Aorta (tissue), 5 donors: Measurements from ENCODE around the gene BAHD1. TPM values are rescaled to one million over a fixed set of nuclear protein-coding genes. Genes with fewer than 3 reads are reported as not detected.
A peak's percentile ranks its signal among the peaks of the same experiment; 100 is the strongest.

Experiments
- ATAC-seq: fragments of 200-7000 bp; cut with Tn5 transposase; one replicate; pipeline ENCODE4 v1.9.1; 2022; ENCODE audit warnings: moderate library complexity; ENCODE audit not compliant: low FRiP score
- DNase-seq, 2 donors: peaks; one replicate each; pipeline ENCODE4 v3.0.0-alpha.2; 2020
- H3K27ac ChIP-seq, 2 donors: one replicate each; pipeline ENCODE4 v1.5.1; 2013; ENCODE audit warnings: low read length in 2 of 2, mild to moderate bottlenecking in 2 of 2, moderate library complexity in 2 of 2, control low read depth in 1 of 2, inconsistent platforms in 1 of 2, low read depth in 1 of 2
- H3K27me3 ChIP-seq, 2 donors: one replicate each; pipeline ENCODE4 v1.6.1; 2013; ENCODE audit warnings: control low read depth in 1 of 2, low read length in 1 of 2, mild to moderate bottlenecking in 1 of 2, moderate library complexity in 1 of 2; ENCODE audit not compliant: insufficient read depth in 2 of 2, control insufficient read depth in 1 of 2
- H3K36me3 ChIP-seq, 2 donors: one replicate each; pipeline ENCODE4 v1.6.1; 2013; ENCODE audit warnings: control low read depth in 1 of 2, low read length in 1 of 2, mild to moderate bottlenecking in 1 of 2; ENCODE audit not compliant: insufficient read depth in 2 of 2, control insufficient read depth in 1 of 2
- H3K4me1 ChIP-seq, 2 donors: one replicate each; pipeline ENCODE4 v1.6.1; 2013; ENCODE audit warnings: low read length in 2 of 2, control low read depth in 1 of 2, mild to moderate bottlenecking in 1 of 2, moderate library complexity in 1 of 2; ENCODE audit not compliant: insufficient read depth in 2 of 2, control insufficient read depth in 1 of 2
- H3K4me3 ChIP-seq, 2 donors: one replicate each; pipeline ENCODE4 v1.5.1; 2013; ENCODE audit warnings: low read length in 2 of 2, control low read depth in 1 of 2, mild to moderate bottlenecking in 1 of 2
- H3K9me3 ChIP-seq: one replicate; pipeline ENCODE4 v1.6.1; 2013; ENCODE audit warnings: mild to moderate bottlenecking, low read length; ENCODE audit not compliant: control insufficient read depth
- WGBS, 2 donors: extraction: QIAGEN DNeasy Blood & Tissue Kit; methylation state at CpG; one replicate each; pipeline ENCODE4 v1.1.7; 2013; 5-methylcytosine and 5-hydroxymethylcytosine counted together
- intact Hi-C, 2 donors: fragments of 100-400 bp; cut with DNase I; formaldehyde crosslinking; loops; one replicate each; pipeline versions ENCODE4 v1.14.2 to v1.15.0; 2022
- polyA plus RNA-seq, 2 donors: library from polyadenylated mRNA; stranded (reverse); fragments of 200-250 nt; gene quantifications; one replicate each; pipeline ENCODE4 v1.2.3, GENCODE V29; 2013
- total RNA-seq, 2 donors: library from RNA; stranded (reverse); fragmentation: NEBNext Ultra II Directional; extraction: Animal tissue kit (Norgen Biotek cat#: 25700); gene quantifications; one replicate each; pipeline ENCODE4 v1.2.1, GENCODE V29; 2021
- donor health status: healthy with polysubstance abuse.
- donor health status: Bipolar disorder and iron deficiency.
- donor health status: DM: no; HTN: no; CAD: no.
- donor health status: DM: no; HTN: no; CAD: no.
- donor health status: DM: yes; HTN: yes; CAD: no.

The BAHD1 gene
- total and polyA plus RNA-seq, 4 donors, result 4.8 to 21.2 (median 13.5) TPM

- H3K4me1 ChIP-seq, result no peaks in the 10 kb centered on the region
- ATAC-seq (no peak), DNase-seq (no peak)
- H3K36me3 ChIP-seq, result peaks cover under 1 to 9% of the 10 kb centered on the region in 2 donors
- no peaks in the 10 kb centered on the region for H3K27me3 ChIP-seq
- no peak overlapping the region for H3K4me3 ChIP-seq
- intact Hi-C loops, result loop anchor here in 1 of 2 donors (5.0 kb wide), 1 partner anchor 42 kb away; no protein-coding TSS in a partner anchor
- no peaks in the 10 kb centered on the region for H3K9me3 ChIP-seq
- no peak overlapping the region for H3K27ac ChIP-seq
- WGBS, 2 donors, result 70 to 84% methylated on average over 3 of the region's 3 CpGs
Observed at GRCh38 chr15:40409366-40409765, 31.4 kb upstream of the BAHD1 start.

GRCh38 chr15:40410476-40410875 is 30.3 kb upstream of the BAHD1 start:
- intact Hi-C loops, result no loop called here
- H3K4me1 ChIP-seq, result no peaks in the 10 kb centered on the region
- H3K36me3 ChIP-seq, result peaks cover 5 to 15% of the 10 kb centered on the region in 2 donors

GRCh38 chr15:40412095-40412759 is 28.5 kb upstream of the BAHD1 start:
- no peaks in the 10 kb centered on the region for H3K9me3 ChIP-seq
- 85 to 88% methylated on average over 7 of the region's 7 CpGs for WGBS, 2 donors
- H3K27me3 ChIP-seq, result no peaks in the 10 kb centered on the region
- intact Hi-C loops, result no loop called here
- H3K4me3 ChIP-seq, result no peak overlapping the region
- H3K36me3 ChIP-seq, result peaks cover 10 to 20% of the 10 kb centered on the region in 2 donors
- no peaks in the 10 kb centered on the region for H3K4me1 ChIP-seq
- no peak overlapping the region for H3K27ac ChIP-seq
- no peak for ATAC-seq
- no peak for DNase-seq

More at GRCh38 chr15:40410476-40410875, 30.3 kb upstream of the BAHD1 start:
- H3K9me3 ChIP-seq, result no peaks in the 10 kb centered on the region
- 92 to 95% methylated on average over 11 of the region's 11 CpGs for WGBS, 2 donors
- no peaks in the 10 kb centered on the region for H3K27me3 ChIP-seq
- ATAC-seq, result no peak
- H3K27ac ChIP-seq, result no peak overlapping the region
- DNase-seq, result no peak
- H3K4me3 ChIP-seq, result no peak overlapping the region

- peaks cover 10 to 20% of the 10 kb centered on the region in 2 donors for H3K36me3 ChIP-seq
- H3K27me3 ChIP-seq, result no peaks in the 10 kb centered on the region
- H3K4me1 ChIP-seq, result no peaks in the 10 kb centered on the region
- 90 to 91% methylated on average over 9 of the region's 9 CpGs for WGBS, 2 donors
- intact Hi-C loops, result no loop called here
- no peak overlapping the region for H3K27ac ChIP-seq
- no peak overlapping the region for H3K4me3 ChIP-seq
- no peaks in the 10 kb centered on the region for H3K9me3 ChIP-seq
- DNase-seq, result no peak
- no peak for ATAC-seq
Observed at GRCh38 chr15:40413036-40413435, 27.7 kb upstream of the BAHD1 start.

- no peak for DNase-seq
- H3K27me3 ChIP-seq, result no peaks in the 10 kb centered on the region
- H3K27ac ChIP-seq, result no peak overlapping the region
- H3K36me3 ChIP-seq, result peaks cover 10 to 20% of the 10 kb centered on the region in 2 donors
- 82 to 94% methylated on average over 7 of the region's 7 CpGs for WGBS, 2 donors
- no peak overlapping the region for H3K4me3 ChIP-seq
- ATAC-seq, result no peak
- no peaks in the 10 kb centered on the region for H3K9me3 ChIP-seq
- no peaks in the 10 kb centered on the region for H3K4me1 ChIP-seq
- intact Hi-C loops, result no loop called here
Observed at GRCh38 chr15:40414816-40415215, 25.9 kb upstream of the BAHD1 start.

GRCh38 chr15:40415226-40415625 is 25.5 kb upstream of the BAHD1 start:
- ATAC-seq (no peak), DNase-seq (no peak)

GRCh38 chr15:40416056-40416455 is 24.7 kb upstream of the BAHD1 start:
- ATAC-seq (no peak), DNase-seq (no peak)
- Histone ChIP-seq H3K27me3 (no peaks in the 10 kb centered on the region), H3K36me3 (peaks cover 10 to 18% of the 10 kb centered on the region in 2 donors), H3K9me3 (no peaks in the 10 kb centered on the region), H3K4me1 (no peaks in the 10 kb centered on the region), H3K4me3 (no peak overlapping the region), H3K27ac (no peak overlapping the region)
- intact Hi-C loops, result no loop called here
- 92 to 93% methylated on average over 14 of the region's 14 CpGs for WGBS, 2 donors

More at GRCh38 chr15:40415226-40415625, 25.5 kb upstream of the BAHD1 start:
- Histone ChIP-seq H3K4me3 (no peak overlapping the region), H3K27me3 (no peaks in the 10 kb centered on the region), H3K4me1 (no peaks in the 10 kb centered on the region), H3K27ac (no peak overlapping the region), H3K9me3 (no peaks in the 10 kb centered on the region), H3K36me3 (peaks cover 10 to 20% of the 10 kb centered on the region in 2 donors)
- intact Hi-C loops, result no loop called here
- 87 to 89% methylated on average over 10 of the region's 10 CpGs for WGBS, 2 donors

GRCh38 chr15:40418126-40418525 is 22.6 kb upstream of the BAHD1 start:
- peaks cover 10 to 11% of the 10 kb centered on the region in 2 donors for H3K36me3 ChIP-seq
- ATAC-seq (no peak), DNase-seq (peak in 1 of 2 donors; percentile 53)
- WGBS, 2 donors, result 91 to 92% methylated on average over 10 of the region's 10 CpGs
- H3K27me3 ChIP-seq, result no peaks in the 10 kb centered on the region
- no peak overlapping the region for H3K4me3 ChIP-seq
- intact Hi-C loops, result no loop called here
- H3K27ac ChIP-seq, result no peak overlapping the region
- no peaks in the 10 kb centered on the region for H3K4me1 ChIP-seq
- no peaks in the 10 kb centered on the region for H3K9me3 ChIP-seq

- Histone ChIP-seq H3K9me3 (no peaks in the 10 kb centered on the region), H3K27ac (no peak overlapping the region), H3K27me3 (no peaks in the 10 kb centered on the region), H3K36me3 (peaks cover 7 to 8% of the 10 kb centered on the region in 2 donors), H3K4me1 (no peaks in the 10 kb centered on the region), H3K4me3 (no peak overlapping the region)
- ATAC-seq (no peak), DNase-seq (no peak)
- 81 to 83% methylated on average over 11 of the region's 11 CpGs for WGBS, 2 donors
- intact Hi-C loops, result loop anchor here (5.0 to 10.0 kb wide), 5 partner anchors 53 to 375 kb away; partner anchors contain the start of genes CCDC9B (in 1 of the 2) and INAFM2 (in 1 of the 2)
Observed at GRCh38 chr15:40420071-40420713, 20.6 kb upstream of the BAHD1 start.
